HCT116 (cell line): ENCODE data around the gene ACAD9.

ENCODE experiments used
- ATF3 ChIP-seq: IDR thresholded peaks from 2 replicates; pipeline ENCODE4 v1.6.1; 2012
- CTCF ChIP-seq, 3 experiments: fragments of 200-600 bp in 1 of 3; sonication (generic) in 1 of 3; IDR thresholded peaks in 2 of 3; conservative IDR thresholded peaks in 1 of 3; 2 replicates each; pipeline ENCODE4 v1.5.1; 2012 to 2017; ENCODE audit warnings: low read depth in 2 of 3, low read length in 2 of 3, antibody characterized with exemption in 1 of 3, borderline replicate concordance in 1 of 3, control low read depth in 1 of 3, mild to moderate bottlenecking in 1 of 3, mixed read lengths in 1 of 3, mixed run types in 1 of 3, moderate library complexity in 1 of 3; ENCODE audit not compliant: insufficient read depth in 1 of 3
- EGR1 ChIP-seq: IDR thresholded peaks from 2 replicates; pipeline ENCODE4 v1.6.1; 2012; ENCODE audit warnings: low read depth
- EZH2phosphoT487 ChIP-seq: fragments of 200-600 bp; IDR thresholded peaks from 2 replicates; pipeline ENCODE4 v1.6.1; 2018; ENCODE audit warnings: antibody characterized with exemption, borderline replicate concordance
- JUND ChIP-seq: IDR thresholded peaks from 2 replicates; pipeline ENCODE4 v1.6.1; 2012
- POLR2A ChIP-seq: IDR thresholded peaks from 2 replicates; pipeline ENCODE4 v1.7.0; 2011; ENCODE audit warnings: borderline replicate concordance; ENCODE audit not compliant: insufficient read depth, insufficient read length; ENCODE audit errors: extremely low read depth
- POLR2AphosphoS5 ChIP-seq: IDR thresholded peaks from 2 replicates; pipeline ENCODE4 v1.6.1; 2011; ENCODE audit warnings: mild to moderate bottlenecking, low read depth, low read length, moderate library complexity
- REST ChIP-seq: IDR thresholded peaks from 2 replicates; pipeline ENCODE4 v1.6.1; 2012; ENCODE audit warnings: low read depth
- SIN3A ChIP-seq: IDR thresholded peaks from 2 replicates; pipeline ENCODE4 v1.6.1; 2012; ENCODE audit warnings: low read depth
- SP1 ChIP-seq: IDR thresholded peaks from 2 replicates; pipeline ENCODE4 v1.6.1; 2012; ENCODE audit warnings: low read depth
- TCF7L2 ChIP-seq: IDR thresholded peaks from 2 replicates; pipeline ENCODE4 v1.7.0; 2011; ENCODE audit warnings: borderline replicate concordance, inconsistent platforms; ENCODE audit not compliant: insufficient read depth, insufficient read length; ENCODE audit errors: extremely low read depth
- YY1 ChIP-seq: IDR thresholded peaks from 2 replicates; pipeline ENCODE4 v1.6.1; 2011; ENCODE audit warnings: low read length, low read depth, moderate library complexity, mild to moderate bottlenecking; ENCODE audit not compliant: insufficient replicate concordance; ENCODE audit errors: extremely low read depth
- ZBTB33 ChIP-seq: IDR thresholded peaks from 2 replicates; pipeline ENCODE4 v1.6.1; 2011; ENCODE audit warnings: mild to moderate bottlenecking, low read length, moderate library complexity; ENCODE audit not compliant: insufficient replicate concordance; ENCODE audit errors: extremely low read depth
- ZNF274 ChIP-seq: fragments of 200-500 bp; sonication (Bioruptor generic); IDR thresholded peaks from 2 replicates; pipeline ENCODE4 v1.6.1; 2014; ENCODE audit warnings: mild to moderate bottlenecking, low read depth, low read length, inconsistent platforms

- TF ChIP-seq REST = no peak
- peak; percentile 15; the same call in 1 of the 2 replicates for TF ChIP-seq JUND
- no peak for TF ChIP-seq CTCF (IDR thresholded peaks at IDR 0.05 in 2 of 3, conservative IDR thresholded peaks at IDR 0.05 in 1 of 3; ENCODE audit: borderline replicate concordance in 1 of 3, insufficient read depth in 1 of 3, low read depth in 2 of 3, low read length in 2 of 3)
- TF ChIP-seq ZNF274 = no peak
- TF ChIP-seq YY1 = no peak
- TF ChIP-seq TCF7L2 = no peak
- no peak for TF ChIP-seq ZBTB33
- TF ChIP-seq POLR2AphosphoS5 = no peak
- TF ChIP-seq SP1 = no peak
- TF ChIP-seq ATF3 = no peak
- no peak for TF ChIP-seq POLR2A
- TF ChIP-seq EGR1 = peak; percentile 57
- no peak for TF ChIP-seq SIN3A
- no peak for TF ChIP-seq EZH2phosphoT487
These were observed 62.9 kb downstream of the ACAD9 start for GRCh38 chr3:128942161-128942952.
